Stimulated activated CD8-positive, alpha-beta memory T cell treated with anti-CD3 and anti-CD28 coated beads, Interleukin-7, amount 100 ng/mL, for 48 hours (primary cell): ENCODE data around the gene IL36RN.
A peak's percentile ranks its signal among the peaks of the same experiment; 100 is the strongest.
"Not testable (repeated sequence)": the region's sequence is repeated elsewhere in the genome, so short reads cannot be mapped to it uniquely, and the experiment has no call there.

Experiments used
- DNase-seq, 2 donors: peaks; one replicate each; pipeline ENCODE4 v3.0.0-alpha.2; 2020; ENCODE audit warnings: low read depth in 1 of 2; ENCODE audit errors: extremely low read depth in 1 of 2

The IL36RN gene

DNA sequence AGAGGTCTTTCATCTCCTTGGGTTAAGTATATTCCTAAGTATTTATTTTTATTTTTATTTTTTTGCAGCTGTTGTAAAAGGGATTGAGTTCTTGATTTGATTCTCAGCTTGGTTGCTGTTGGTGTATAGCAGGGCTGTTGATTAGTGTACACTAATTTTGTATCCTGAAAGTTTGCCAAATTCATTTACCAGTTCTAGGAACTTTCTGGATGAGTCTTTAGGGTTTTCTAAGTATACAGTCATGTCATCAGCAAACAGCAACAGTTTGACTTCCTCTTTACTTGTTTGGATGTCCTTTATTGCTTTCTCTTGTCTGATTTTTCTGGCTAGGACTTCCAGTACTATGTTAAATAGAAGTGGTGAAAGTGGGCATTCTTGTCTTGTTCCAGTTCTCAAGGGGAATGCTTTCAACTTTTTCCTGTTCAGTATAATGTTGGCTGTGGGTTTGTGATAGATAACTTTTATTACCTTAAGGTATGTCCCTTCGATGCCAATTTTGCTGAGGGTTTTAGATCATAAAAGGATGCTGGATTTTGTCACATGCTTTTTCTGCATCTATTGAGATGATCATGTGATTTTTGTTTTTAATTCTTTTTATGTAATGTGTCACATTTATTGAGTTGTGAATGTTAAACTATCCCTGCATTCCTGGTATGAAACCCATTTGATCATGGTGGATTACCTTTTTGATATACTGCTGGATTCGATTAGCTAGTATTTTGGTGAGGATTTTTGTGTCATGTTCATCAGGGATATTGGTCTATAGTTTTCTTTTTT lies 38.0 kb downstream of the IL36RN start:
- not testable (repeated sequence) for DNase-seq

DNA sequence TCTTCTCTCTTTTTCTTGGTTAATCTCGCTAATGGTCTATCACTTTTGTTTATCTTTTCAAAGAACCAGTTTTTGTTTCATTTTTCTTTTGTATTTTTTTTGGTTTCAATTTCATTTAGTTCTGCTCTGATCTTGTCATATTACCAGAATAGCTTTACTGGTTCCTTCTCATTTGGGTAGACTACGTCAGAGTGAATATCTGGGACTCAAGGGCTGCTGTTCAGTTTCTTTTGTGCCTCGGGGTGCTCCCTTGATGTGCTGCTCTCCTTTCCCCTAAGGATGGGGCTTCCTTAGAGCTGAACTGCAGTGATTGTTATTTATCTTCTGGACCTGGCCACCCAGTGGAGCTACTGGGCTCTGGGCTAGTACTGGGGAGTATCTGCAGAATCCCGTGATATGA lies 39.0 kb downstream of the IL36RN start:
- no peak for DNase-seq

DNA sequence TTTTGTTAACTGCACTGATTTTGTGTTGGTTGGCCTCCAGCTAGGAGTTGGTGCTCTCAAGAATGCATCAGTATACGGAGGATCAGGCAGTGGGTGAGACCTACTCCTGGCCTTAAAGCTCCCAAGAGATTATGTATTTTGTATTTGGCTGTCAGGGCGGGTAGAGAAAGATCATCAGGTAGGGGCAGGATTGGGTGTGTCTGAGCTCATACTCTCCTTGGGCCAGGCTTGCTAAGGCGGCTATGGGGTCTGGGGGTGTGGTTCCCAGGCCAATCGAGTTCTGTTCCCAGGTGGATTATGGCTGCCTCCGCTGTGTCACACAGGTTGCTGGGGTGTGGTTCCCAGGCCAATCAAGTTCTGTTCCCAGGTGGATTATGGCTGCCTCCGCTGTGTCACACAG lies 39.5 kb downstream of the IL36RN start:
- DNase-seq: no peak

DNA sequence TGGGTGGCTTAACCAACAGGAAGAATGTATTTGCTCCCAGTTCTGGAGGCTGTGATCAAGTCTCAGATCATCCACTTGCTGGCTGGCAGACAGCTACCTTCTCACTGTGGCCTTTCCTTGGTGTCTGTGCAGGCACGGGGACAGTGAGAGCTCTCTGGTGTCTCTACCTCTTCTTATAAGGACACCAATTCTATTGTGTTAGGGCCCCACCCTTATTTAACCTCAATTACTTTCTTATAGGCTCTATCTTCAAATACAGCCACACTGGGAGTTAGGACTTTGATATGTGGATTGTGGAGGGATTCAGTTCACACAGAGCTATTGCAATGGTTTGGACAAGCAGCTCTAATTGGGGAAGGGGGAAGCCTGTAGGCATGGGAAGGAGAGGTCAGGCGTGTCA lies 43.1 kb downstream of the IL36RN start:
- DNase-seq: no peak

DNA sequence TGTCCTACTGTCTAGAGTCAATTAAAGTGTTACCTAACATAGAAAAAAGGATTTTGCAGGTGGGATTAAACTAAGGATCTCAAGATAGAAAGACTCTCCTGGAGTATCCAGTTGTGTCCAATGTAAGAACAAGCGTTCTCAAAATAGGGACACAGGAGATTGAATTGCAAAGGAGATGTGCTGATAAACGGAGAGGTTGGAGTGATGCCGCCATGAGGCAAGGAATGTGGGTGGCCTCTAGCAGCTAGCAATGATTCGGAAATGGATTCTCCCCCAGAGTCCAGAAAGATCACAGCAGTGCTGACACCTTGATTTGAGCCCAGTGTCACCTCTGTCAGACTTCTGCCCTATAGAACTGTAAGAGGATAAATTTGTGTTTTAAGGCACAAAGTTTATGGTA lies 44.3 kb downstream of the IL36RN start:
- no peak for DNase-seq

DNA sequence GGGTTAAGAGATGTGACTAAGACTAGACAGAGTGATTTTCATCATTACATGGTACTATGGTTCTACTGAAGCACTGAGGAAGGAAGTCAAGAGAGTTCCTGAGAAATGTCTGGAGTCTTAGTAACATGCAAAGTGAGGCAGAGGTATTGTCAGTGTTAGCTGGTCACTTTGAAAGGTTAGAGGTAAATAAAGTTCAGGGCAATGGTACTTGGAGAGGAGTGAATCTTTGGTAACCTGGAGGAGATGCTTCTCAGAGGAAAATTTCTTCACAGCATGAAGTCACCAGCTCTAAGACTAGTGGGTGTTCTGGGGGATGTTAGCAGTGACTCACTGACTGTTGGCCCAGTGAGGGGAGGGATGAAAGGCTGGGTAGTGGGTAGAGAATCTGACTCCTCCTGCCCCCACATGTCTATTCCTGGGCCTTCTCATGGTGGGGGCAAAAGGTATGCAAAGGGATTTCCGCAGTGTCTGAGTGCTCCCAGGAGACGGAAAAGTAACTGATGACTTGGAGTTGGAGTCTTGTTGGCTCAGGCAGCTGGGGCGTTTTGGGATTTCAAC lies 45.1 kb downstream of the IL36RN start:
- DNase-seq: peak in 1 of 2 donors; percentile 55

DNA sequence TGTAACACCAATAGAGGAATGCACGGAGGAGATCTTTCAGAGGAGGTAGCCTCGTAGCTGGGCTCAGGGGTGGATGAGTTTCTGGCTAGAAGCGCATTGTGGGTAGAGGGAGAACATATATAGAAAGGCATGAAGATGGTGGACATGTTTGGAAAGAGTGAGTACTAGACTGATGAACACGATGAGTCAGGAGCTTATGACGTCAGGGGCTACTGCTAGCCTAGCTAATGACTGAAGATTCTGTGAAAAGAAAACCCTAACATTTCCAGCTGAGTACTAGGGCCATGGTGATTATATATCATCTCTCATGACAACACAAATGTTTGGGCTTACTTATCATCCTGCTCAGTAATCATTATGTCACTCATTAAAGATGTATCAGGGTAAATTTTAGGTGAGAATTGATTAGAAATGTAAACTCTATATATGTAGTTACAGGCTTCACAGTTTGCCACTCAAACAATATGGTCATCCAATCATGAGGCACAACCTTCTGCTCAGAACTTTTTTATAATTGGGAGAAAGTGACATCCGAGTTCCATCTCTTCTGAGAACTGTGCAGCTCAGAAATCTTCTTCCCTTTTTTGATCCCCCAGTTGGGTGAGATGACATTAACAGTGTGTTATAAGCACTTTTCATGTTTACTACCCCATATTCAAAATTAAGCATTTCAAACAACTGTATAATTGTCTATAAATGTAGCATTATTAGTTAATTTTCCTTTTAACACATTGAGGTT lies 46.2 kb downstream of the IL36RN start:
- DNase-seq: peak in 1 of 2 donors; percentile 73

DNA sequence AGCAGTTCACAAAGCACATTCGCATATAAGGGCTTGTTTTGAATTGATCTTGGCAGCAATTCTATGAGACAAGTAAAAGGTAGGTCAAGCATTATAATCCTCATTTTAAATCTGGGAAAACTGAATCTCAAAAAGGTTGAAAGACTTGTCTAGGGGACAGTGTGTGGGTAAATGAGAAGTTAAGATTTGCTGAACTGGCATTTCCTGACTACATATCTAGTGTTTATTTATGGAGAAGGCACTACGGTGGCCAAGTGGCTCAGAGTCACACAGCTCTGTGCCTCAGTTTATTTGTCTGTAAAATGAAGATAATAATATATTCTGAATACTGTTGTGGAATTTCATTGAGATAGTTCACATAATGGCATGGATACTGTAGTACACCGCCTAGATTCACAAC lies 52.1 kb downstream of the IL36RN start:
- no peak for DNase-seq

DNA sequence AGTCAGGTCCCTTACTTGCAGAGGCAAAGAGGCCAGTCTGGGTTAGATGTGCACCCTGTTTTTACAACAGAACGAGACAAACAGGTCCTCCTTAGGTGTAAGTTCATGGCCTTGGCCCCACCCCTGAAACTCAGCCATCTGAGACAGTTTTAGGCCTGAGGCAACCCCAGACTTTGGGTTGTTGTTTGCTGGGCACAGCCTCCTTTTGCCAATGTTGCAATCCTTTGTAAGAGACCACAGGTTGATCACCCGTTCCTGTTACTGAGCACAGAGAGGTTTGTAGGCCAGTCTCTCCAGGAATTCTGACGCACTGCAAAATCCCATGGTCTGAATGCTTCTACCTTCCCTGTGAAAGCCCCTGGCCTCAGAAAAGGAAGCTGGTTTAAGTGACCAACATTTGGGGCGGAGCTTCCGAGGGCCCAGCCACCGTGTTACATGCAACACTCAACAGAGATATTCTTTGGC lies 52.9 kb downstream of the IL36RN start:
- DNase-seq: no peak

DNA sequence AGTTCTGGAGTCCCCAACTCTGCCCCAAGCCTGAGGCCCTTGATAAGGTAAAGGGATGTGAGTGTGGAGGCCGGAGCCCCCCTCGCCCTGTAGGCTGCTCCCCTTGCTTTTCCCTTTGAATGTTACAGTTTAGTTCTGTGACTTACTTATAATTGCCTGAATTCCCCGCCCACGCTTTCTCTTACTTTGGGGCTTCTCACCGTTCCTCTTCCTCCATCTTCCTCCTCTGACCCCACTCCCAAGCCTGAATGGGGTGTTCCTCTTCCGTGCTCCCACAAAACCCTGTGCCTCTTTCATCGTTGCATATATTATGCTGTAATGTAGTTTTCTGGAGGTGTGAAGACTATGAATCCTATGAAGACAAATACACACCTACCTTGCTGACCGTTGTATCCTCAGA lies 53.4 kb downstream of the IL36RN start:
- no peak for DNase-seq

DNA sequence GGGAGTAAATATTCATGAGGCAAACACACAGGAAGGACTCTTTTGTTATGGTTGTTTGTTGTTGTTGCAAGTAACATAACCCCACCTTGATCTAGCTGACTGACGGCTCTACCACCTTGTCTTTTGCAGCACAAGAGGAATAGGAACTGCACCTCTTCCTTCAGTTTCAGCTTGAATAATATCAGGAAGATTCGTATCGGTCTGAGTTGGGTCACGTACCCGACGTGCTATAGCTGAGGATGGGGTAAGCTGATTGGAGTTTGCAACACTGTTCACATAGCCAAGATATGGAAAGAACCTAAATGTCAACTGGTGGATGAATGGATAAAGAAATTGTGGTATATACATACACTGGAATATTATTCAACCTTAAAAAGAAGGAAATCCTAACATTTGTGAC lies 53.9 kb downstream of the IL36RN start:
- no peak for DNase-seq

DNA sequence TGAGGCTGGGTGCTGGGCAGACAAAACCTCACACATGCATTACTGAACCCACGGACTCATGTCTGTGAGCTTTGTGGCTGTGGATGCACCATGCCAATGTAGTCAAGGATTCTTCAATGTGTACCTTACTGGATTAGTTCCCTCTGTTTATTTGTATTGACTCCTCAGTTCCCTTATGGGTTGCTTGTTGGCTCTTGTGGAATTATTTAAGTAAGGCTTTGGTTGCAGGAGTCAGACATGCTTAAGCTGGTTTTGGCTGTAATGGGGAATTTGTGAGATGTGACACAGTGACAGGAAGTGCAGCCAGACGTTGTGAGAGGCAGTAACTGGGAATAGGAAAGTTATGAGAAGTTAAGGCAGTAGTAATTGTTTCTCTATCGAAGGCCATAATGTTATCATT lies 54.8 kb downstream of the IL36RN start:
- DNase-seq: no peak
